HUES6 (cell line): ENCODE data around the gene ART3.

Source experiments
- H3K27ac ChIP-seq: 2 replicates; pipeline ENCODE4 v1.7.0; 2013; ENCODE audit warnings: low read depth, mild to moderate bottlenecking, low read length, inconsistent platforms
- H3K27me3 ChIP-seq: 2 replicates; pipeline ENCODE4 v1.6.1; 2013; ENCODE audit warnings: low read length; ENCODE audit not compliant: control insufficient read depth, insufficient read depth
- H3K36me3 ChIP-seq: 2 replicates; pipeline ENCODE4 v1.6.1; 2013; ENCODE audit warnings: low read length; ENCODE audit not compliant: control insufficient read depth, insufficient read depth
- H3K4me1 ChIP-seq: 2 replicates; pipeline ENCODE4 v1.6.1; 2013; ENCODE audit warnings: low read length; ENCODE audit not compliant: control insufficient read depth, insufficient read depth
- H3K4me3 ChIP-seq: 2 replicates; pipeline ENCODE4 v1.5.1; 2013; ENCODE audit warnings: low read depth, low read length
- H3K9ac ChIP-seq: one replicate; pipeline ENCODE4 v1.6.1; 2013; ENCODE audit warnings: mild to moderate bottlenecking, low read length
- H3K9me3 ChIP-seq: 2 replicates; pipeline ENCODE4 v1.6.1; 2013; ENCODE audit warnings: low read depth, low read length; ENCODE audit not compliant: control insufficient read depth, insufficient read depth

ART3 gene

DNA sequence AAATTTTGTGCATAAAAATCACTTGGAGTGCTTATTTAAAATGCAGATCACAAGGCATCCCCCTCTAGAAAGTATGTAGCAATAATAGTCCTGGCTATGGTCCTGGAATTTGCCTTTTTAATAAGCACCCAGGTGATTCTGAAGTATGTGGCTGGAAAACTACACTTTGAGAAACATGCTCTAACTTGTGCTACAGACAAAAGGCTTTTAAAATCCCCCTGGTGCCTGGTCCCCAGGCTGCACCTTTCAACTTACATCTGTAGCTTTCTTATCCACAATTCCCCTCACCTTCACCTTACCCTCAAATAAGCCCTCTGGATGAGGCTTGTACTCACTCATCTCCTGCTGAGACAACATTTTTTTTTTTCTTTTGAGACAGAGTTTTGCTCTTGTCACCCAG is 21.1 kb downstream of the ART3 start:
- Histone ChIP-seq H3K27me3 (no peaks in the 10 kb centered on the region), H3K4me3 (no peak overlapping the region), H3K4me1 (peaks cover 4% of the 10 kb centered on the region; the same call in 1 of the 2 replicates), H3K9me3 (no peaks in the 10 kb centered on the region), H3K36me3 (no peaks in the 10 kb centered on the region), H3K27ac (no peak overlapping the region), H3K9ac (no peak overlapping the region)

DNA sequence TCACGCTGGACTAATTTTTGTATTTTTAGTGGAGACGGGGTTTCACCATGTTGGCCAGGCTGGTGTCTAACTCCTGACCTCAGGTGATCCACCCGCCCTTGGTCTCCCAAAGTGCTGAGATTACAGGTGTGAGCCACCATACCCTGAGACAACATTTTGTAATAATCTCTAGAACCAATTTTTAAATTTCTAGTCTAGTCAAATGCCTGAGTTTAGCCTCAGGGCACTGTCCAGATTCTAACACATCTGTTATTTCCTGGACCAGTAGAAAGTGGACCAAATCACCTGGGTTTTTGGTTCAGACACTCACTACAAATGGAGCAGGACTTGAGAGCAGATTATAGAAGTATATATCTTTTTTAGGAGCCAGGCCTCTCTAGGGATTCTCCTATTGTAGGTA is 21.6 kb downstream of the ART3 start:
- H3K36me3 ChIP-seq: no peaks in the 10 kb centered on the region
- H3K9me3 ChIP-seq: no peaks in the 10 kb centered on the region
- no peak overlapping the region for H3K9ac ChIP-seq
- H3K27me3 ChIP-seq: no peaks in the 10 kb centered on the region
- H3K4me1 ChIP-seq: peaks cover 4% of the 10 kb centered on the region; the same call in 1 of the 2 replicates
- no peak overlapping the region for H3K27ac ChIP-seq
- H3K4me3 ChIP-seq: no peak overlapping the region

DNA sequence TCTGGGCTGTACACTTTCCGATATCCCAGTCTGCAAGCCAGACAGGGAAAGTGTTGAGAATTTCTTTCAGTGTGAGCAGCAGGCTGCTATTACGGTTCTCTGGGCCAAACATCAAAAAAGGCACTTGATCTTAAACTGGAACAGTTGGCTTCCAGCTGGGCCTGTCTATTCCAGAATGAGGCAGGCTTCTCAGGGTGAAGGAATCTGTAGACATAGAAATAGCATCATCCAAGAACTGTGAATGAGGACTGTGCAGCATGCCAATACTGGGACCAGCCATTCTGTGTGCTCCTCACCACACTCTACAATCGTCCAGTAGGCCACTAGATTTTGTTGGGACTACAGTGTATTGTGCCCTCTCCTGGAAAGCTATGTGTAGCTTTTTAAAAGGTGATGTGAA is 31.1 kb downstream of the ART3 start:
- H3K9ac ChIP-seq: no peak overlapping the region
- peaks cover 6% of the 10 kb centered on the region; the same call in 1 of the 2 replicates for H3K27me3 ChIP-seq

DNA sequence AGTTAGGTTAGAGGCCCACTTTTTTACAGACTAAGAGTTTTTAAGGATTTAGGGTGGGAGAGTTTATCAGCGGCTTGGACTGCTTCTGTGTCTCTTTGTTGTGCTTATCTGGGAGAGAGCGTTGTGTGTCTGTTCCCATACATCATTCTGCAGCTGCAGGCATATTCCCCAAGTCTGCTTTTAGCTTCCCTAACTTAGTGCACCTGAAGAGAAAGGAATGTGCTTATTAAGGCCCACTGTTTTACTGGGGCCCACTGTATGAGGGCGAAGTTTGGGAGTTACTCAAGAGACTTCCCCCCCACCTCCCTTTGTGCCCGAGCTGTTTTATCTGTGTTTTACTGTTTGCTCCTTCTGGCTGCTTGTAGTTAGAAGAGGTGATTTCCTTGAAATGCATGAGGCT is 31.9 kb downstream of the ART3 start:
- no peak overlapping the region for H3K9ac ChIP-seq
- no peaks in the 10 kb centered on the region for H3K4me1 ChIP-seq
- no peak overlapping the region for H3K4me3 ChIP-seq
- H3K27me3 ChIP-seq: peaks cover 6% of the 10 kb centered on the region; the same call in 1 of the 2 replicates
- no peaks in the 10 kb centered on the region for H3K36me3 ChIP-seq
- H3K27ac ChIP-seq: no peak overlapping the region
- H3K9me3 ChIP-seq: no peaks in the 10 kb centered on the region

More for the DNA sequence above, 31.1 kb downstream of the ART3 start:
- Histone ChIP-seq H3K9me3 (no peaks in the 10 kb centered on the region), H3K36me3 (no peaks in the 10 kb centered on the region), H3K4me3 (no peak overlapping the region), H3K4me1 (no peaks in the 10 kb centered on the region), H3K27ac (no peak overlapping the region)

DNA sequence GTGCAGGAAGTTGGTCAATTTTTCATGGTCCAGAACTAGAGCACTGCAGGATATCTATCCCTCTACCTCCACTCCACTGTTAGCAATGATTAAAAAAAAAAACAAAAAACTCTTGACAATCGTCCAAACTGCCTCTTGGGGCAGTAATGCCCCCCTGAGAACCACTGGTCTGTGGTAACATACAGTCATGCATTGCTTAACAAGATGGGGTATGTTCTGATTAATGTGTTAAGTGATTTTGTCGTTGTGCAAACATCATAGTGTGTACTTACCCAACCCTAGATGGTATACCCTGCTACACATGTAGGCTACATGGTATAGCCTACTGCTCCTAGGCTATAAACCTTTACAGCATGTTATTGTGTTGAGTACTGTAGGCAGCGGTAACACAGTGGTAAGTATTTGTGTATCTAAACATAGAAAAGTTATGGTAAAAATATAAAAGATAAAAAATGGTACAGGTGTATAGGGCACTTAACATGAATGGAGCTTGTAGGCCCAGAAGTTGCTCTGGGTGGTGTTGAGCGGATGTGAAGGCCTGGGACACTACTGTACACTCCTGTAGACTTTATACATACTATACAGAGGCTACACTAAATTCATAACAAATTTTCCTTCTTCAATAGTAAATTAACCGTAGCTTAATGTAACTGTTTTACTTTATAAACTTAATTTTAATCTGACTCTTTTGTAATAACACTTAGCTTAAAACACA is 34.1 kb downstream of the ART3 start:
- Histone ChIP-seq H3K9me3 (no peaks in the 10 kb centered on the region), H3K4me1 (no peaks in the 10 kb centered on the region), H3K27ac (no peak overlapping the region), H3K36me3 (peaks cover 18% of the 10 kb centered on the region), H3K27me3 (peaks cover 6% of the 10 kb centered on the region; the same call in 1 of the 2 replicates), H3K9ac (no peak overlapping the region), H3K4me3 (no peak overlapping the region)

DNA sequence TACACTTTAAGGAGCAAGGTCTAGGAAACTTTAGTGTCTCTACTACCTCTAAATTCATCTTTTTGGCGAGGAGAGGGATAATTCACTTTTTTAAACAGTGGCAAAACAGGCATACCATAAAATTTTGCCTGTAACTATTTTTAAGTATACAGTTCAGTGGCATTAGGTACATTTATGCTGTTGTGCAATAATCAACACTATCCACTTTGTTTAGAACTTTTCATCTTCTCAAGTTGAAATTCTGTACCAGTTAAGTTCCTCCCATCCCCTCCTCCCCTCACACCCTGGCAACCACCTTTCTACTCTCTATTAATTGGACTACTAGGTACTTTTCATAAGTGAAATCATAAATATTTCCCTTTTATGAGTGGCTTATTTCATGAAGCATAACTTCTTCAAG is 42.3 kb downstream of the ART3 start:
- Histone ChIP-seq H3K36me3 (peaks cover 93% of the 10 kb centered on the region), H3K9ac (no peak overlapping the region), H3K4me1 (no peaks in the 10 kb centered on the region), H3K27me3 (no peaks in the 10 kb centered on the region), H3K27ac (no peak overlapping the region), H3K4me3 (no peak overlapping the region), H3K9me3 (no peaks in the 10 kb centered on the region)

DNA sequence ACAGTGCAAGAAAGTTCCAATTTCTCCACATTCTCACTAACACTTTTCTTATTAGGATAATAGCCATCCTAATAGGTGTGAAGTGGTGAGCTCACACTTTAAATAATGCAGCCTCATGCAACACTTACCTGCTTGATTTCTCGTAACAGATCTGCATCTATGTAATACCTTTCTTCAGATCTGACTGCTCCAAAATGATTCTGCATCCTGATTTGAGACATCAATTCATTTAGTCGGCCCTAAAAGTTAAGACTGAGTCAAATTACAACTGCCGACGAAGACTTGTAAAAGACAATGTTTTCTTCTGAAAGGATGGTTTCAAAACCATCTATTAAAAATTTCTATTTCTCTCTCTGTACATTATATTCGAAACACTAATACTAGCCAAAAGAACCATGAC is 43.0 kb downstream of the ART3 start:
- no peak overlapping the region for H3K4me3 ChIP-seq
- H3K4me1 ChIP-seq: no peaks in the 10 kb centered on the region
- H3K9ac ChIP-seq: no peak overlapping the region
- no peaks in the 10 kb centered on the region for H3K27me3 ChIP-seq
- H3K36me3 ChIP-seq: peaks cover 94% of the 10 kb centered on the region
- no peak overlapping the region for H3K27ac ChIP-seq
- no peaks in the 10 kb centered on the region for H3K9me3 ChIP-seq

DNA sequence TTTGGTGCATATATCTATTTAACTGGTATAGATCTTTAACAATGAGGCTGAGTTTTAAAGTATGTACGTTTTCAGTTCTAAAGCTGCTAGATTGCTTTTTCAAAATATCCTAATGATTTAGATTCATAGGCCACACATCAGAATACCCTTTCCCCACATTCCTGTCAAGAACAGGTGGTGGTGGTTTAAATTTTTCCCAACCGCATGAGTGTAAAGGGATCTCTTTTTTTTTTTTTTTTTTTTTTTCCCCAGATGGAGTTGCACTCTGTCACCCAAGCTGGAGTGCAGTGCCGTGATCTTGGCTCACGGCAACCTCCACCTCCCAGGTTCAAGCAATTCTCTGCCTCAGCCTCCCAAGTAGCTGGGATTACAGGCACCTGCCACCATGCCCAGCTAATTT is 45.7 kb downstream of the ART3 start:
- H3K36me3 ChIP-seq: peaks cover 94% of the 10 kb centered on the region
- no peaks in the 10 kb centered on the region for H3K9me3 ChIP-seq
- no peak overlapping the region for H3K27ac ChIP-seq
- no peaks in the 10 kb centered on the region for H3K4me1 ChIP-seq
- no peak overlapping the region for H3K9ac ChIP-seq
- no peaks in the 10 kb centered on the region for H3K27me3 ChIP-seq
- H3K4me3 ChIP-seq: no peak overlapping the region

DNA sequence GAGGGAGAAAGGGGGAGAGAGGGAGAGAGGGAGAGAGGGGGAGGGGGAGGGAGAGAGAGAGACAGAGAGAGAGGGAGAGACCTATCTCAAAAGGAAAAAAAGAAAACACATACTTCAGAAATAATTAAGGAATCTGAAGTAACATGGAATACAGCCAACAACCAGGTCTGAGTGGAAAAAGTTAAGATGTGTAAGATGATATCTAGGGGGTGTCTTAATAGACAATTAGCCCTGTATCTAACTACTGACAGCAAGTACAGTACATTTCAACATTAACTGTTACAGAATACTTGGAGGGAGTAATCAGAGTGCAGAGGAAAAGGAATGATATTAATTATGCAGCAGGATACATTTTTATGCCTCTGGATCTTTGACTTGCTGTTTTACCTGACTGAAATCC is 51.3 kb downstream of the ART3 start:
- Histone ChIP-seq H3K9me3 (no peaks in the 10 kb centered on the region), H3K9ac (no peak overlapping the region), H3K27me3 (no peaks in the 10 kb centered on the region), H3K4me3 (no peak overlapping the region), H3K36me3 (peaks cover 90% of the 10 kb centered on the region), H3K27ac (no peak overlapping the region), H3K4me1 (no peaks in the 10 kb centered on the region)

DNA sequence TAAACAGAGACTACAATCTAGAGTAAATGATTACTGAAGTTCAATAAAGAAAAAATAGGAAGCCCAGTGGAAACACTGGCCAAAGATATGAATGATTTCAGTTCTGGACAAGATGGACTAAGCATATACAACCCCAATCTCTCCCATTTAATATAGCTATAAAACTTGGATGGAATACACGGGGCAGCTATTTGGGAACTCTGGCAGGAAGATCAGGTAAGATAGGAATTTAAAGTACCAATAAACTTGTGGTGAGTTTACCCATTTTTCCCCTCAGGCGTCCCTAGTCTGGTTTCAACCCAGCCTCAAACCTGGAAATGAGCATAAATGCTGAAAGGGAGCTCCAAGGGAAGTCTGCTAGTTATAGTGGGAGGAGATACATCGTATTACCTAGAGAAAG is 53.2 kb downstream of the ART3 start:
- Histone ChIP-seq H3K9me3 (no peaks in the 10 kb centered on the region), H3K27ac (no peak overlapping the region), H3K27me3 (no peaks in the 10 kb centered on the region), H3K9ac (no peak overlapping the region), H3K36me3 (peaks cover 88% of the 10 kb centered on the region), H3K4me3 (no peak overlapping the region), H3K4me1 (no peaks in the 10 kb centered on the region)

DNA sequence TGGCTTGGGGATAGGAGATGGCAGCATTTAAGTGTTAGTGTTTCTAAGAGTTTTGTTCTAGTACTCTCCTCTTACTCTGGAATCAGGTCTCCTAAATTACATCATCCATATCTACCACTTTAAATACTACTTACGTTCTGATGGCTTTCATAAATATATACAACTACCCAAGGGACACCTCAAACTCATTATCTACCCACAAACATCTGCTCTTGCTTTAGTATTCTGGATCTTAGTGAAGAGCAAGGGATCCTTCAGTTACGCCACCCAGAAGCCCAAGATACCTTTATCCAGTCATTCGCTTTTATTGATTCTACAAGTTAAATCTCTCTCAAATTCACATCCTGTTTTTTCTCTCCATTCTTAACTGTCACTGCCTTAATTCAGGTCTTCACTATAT is 66.7 kb downstream of the ART3 start:
- peaks cover 1% of the 10 kb centered on the region; the same call in 1 of the 2 replicates for H3K4me1 ChIP-seq
- no peaks in the 10 kb centered on the region for H3K9me3 ChIP-seq
- H3K27me3 ChIP-seq: no peaks in the 10 kb centered on the region
- no peak overlapping the region for H3K9ac ChIP-seq
- peaks cover 78% of the 10 kb centered on the region for H3K36me3 ChIP-seq
- no peak overlapping the region for H3K4me3 ChIP-seq
- H3K27ac ChIP-seq: no peak overlapping the region
